H1 (cell line): ENCODE measurements around the gene JUP. TPM values are rescaled to one million over a fixed set of nuclear protein-coding genes. Genes with fewer than 3 reads are reported as not detected.

Experiments used
- CTCF ChIA-PET: fragments of 300-600 bp; sonication (Branson Sonifier 250); formaldehyde crosslinking; loops from one replicate; lab custom pipeline; 2021; ENCODE audit not compliant: partially characterized antibody; lab: Charles Lee
- POLR2A ChIA-PET: fragments of 300-600 bp; sonication (Branson Sonifier 250); formaldehyde crosslinking; loops from one replicate; lab custom pipeline; 2021; ENCODE audit warnings: inconsistent platforms; ENCODE audit not compliant: partially characterized antibody; lab: Charles Lee
- DNase-seq, 2 experiments: peaks; one replicate each; pipeline versions ENCODE4 v3.0.0 to v3.0.0-alpha.2; 2010 to 2022; ENCODE audit warnings: low spot score in 2 of 2, low read depth in 1 of 2, mixed read lengths in 1 of 2
- FAIRE-seq: peaks from 2 replicates; lab custom pipeline; 2011; peaks lifted over from hg19 to GRCh38; lab: Jason Lieb, UNC
- H2AFZ ChIP-seq: 2 replicates; pipeline ENCODE4 v1.8.1; 2012; ENCODE audit warnings: low read length, inconsistent platforms
- H2AK5ac ChIP-seq: 2 replicates; pipeline ENCODE4 v1.6.1; 2013; ENCODE audit warnings: low read depth, low read length
- H2BK120ac ChIP-seq: replicated peaks from 2 replicates; pipeline ENCODE3; 2013; ENCODE audit warnings: low read depth, low read length, inconsistent platforms
- H2BK12ac ChIP-seq: 2 replicates; pipeline ENCODE4 v1.6.1; 2013; ENCODE audit warnings: low read depth, low read length
- H2BK15ac ChIP-seq: 2 replicates; pipeline ENCODE4 v1.6.1; 2013; ENCODE audit warnings: low read length
- H2BK20ac ChIP-seq: 2 replicates; pipeline ENCODE4 v1.6.1; 2013; ENCODE audit warnings: low read length
- H2BK5ac ChIP-seq: 2 replicates; pipeline ENCODE4 v1.6.1; 2013; ENCODE audit warnings: low read depth, low read length
- H3K14ac ChIP-seq: 2 replicates; pipeline ENCODE4 v1.6.1; 2013; ENCODE audit warnings: inconsistent platforms; ENCODE audit not compliant: insufficient read length
- H3K18ac ChIP-seq: 2 replicates; pipeline ENCODE4 v1.6.1; 2013; ENCODE audit warnings: low read length; ENCODE audit errors: extremely low read depth
- H3K23ac ChIP-seq: 2 replicates; pipeline ENCODE4 v1.6.1; 2013; ENCODE audit warnings: inconsistent platforms; ENCODE audit not compliant: insufficient read length
- H3K23me2 ChIP-seq: 2 replicates; pipeline ENCODE4 v1.6.1; 2013; ENCODE audit warnings: low read depth, low read length
- H3K27ac ChIP-seq: 2 replicates; pipeline ENCODE4 v1.6.1; 2011; ENCODE audit warnings: low read depth, low read length, inconsistent platforms
- H3K27me3 ChIP-seq, 4 experiments: replicated peaks in 1 of 4; 1 replicate in 1 of 4; 2 replicates in 3 of 4; pipeline versions ENCODE4 v1.6.1 to v1.8.1; 2011 to 2013; ENCODE audit warnings: low read length in 3 of 4, mild to moderate bottlenecking in 3 of 4, inconsistent platforms in 2 of 4, mixed read lengths in 2 of 4, moderate library complexity in 1 of 4; ENCODE audit not compliant: control insufficient read depth in 3 of 4, insufficient read depth in 3 of 4; ENCODE audit errors: extremely low read depth in 1 of 4
- H3K36me3 ChIP-seq, 4 experiments: 2 replicates each; pipeline versions ENCODE4 v1.6.1 to v1.8.1; 2011 to 2013; ENCODE audit warnings: mild to moderate bottlenecking in 4 of 4, low read length in 3 of 4, moderate library complexity in 2 of 4, control low read depth in 1 of 4, inconsistent platforms in 1 of 4; ENCODE audit not compliant: insufficient read depth in 4 of 4, control insufficient read depth in 2 of 4
- H3K4ac ChIP-seq: replicated peaks from 2 replicates; pipeline ENCODE3; 2013; ENCODE audit warnings: low read length, low read depth, mixed read lengths, inconsistent platforms; ENCODE audit not compliant: insufficient read length
- H3K4me1 ChIP-seq, 4 experiments: replicated peaks in 1 of 4; 1 replicate in 1 of 4; 2 replicates in 3 of 4; pipeline versions ENCODE4 v1.6.1 to v1.8.1; 2011 to 2013; ENCODE audit warnings: low read length in 3 of 4, inconsistent platforms in 2 of 4, mixed read lengths in 1 of 4; ENCODE audit not compliant: insufficient read depth in 4 of 4, control insufficient read depth in 3 of 4
- H3K4me2 ChIP-seq, 2 experiments: 2 replicates each; pipeline versions ENCODE4 v1.6.1 to v1.8.1; 2011 to 2013; ENCODE audit warnings: low read depth in 2 of 2, low read length in 2 of 2, control low read depth in 1 of 2, inconsistent platforms in 1 of 2, mild to moderate bottlenecking in 1 of 2; ENCODE audit not compliant: insufficient read depth in 1 of 2
- H3K4me3 ChIP-seq, 4 experiments: fragments of 200-600, 300-600 bp in 1 of 4; sonication (generic), shearing (Covaris generic), sonication (Bioruptor Twin) in 1 of 4; 2 replicates each; pipeline versions ENCODE4 v1.5.1 to v1.8.1; 2011 to 2016; ENCODE audit warnings: low read length in 4 of 4, low read depth in 3 of 4, control low read depth in 2 of 4, inconsistent platforms in 2 of 4, mild to moderate bottlenecking in 2 of 4, mixed read lengths in 1 of 4, moderate library complexity in 1 of 4; ENCODE audit not compliant: insufficient read depth in 2 of 4; ENCODE audit errors: extremely low read depth in 1 of 4
- H3K56ac ChIP-seq: replicated peaks from 2 replicates; pipeline ENCODE3; 2013; ENCODE audit warnings: low read depth, mild to moderate bottlenecking, mixed read lengths, low read length, inconsistent platforms; ENCODE audit not compliant: insufficient read length
- H3K79me1 ChIP-seq: 2 replicates; pipeline ENCODE4 v1.6.1; 2013; ENCODE audit warnings: low read depth, low read length, control low read depth
- H3K79me2 ChIP-seq, 2 experiments: 2 replicates each; pipeline versions ENCODE4 v1.6.1 to v1.8.1; 2012 to 2013; ENCODE audit warnings: low read length in 2 of 2, mild to moderate bottlenecking in 2 of 2, inconsistent platforms in 1 of 2; ENCODE audit not compliant: insufficient read depth in 2 of 2, control insufficient read depth in 1 of 2
- H3K9ac ChIP-seq, 4 experiments: replicated peaks in 1 of 4; 1 replicate in 1 of 4; 2 replicates in 3 of 4; pipeline versions ENCODE4 v1.6.1 to v1.8.1; 2011 to 2013; ENCODE audit warnings: low read depth in 3 of 4, low read length in 3 of 4, control low read depth in 2 of 4, mild to moderate bottlenecking in 2 of 4, moderate library complexity in 2 of 4, inconsistent platforms in 1 of 4; ENCODE audit errors: extremely low read depth in 1 of 4
- H3K9me3 ChIP-seq, 2 experiments: 2 replicates each; pipeline versions ENCODE4 v1.6.1 to v1.8.1; 2012 to 2013; ENCODE audit warnings: mild to moderate bottlenecking in 2 of 2, moderate library complexity in 2 of 2, control low read depth in 1 of 2, inconsistent platforms in 1 of 2, low read depth in 1 of 2, low read length in 1 of 2, mixed read lengths in 1 of 2; ENCODE audit not compliant: insufficient read depth in 2 of 2
- H4K20me1 ChIP-seq, 2 experiments: replicated peaks in 1 of 2; 2 replicates each; pipeline versions ENCODE3 to v1.8.1; 2011 to 2013; ENCODE audit warnings: inconsistent platforms in 2 of 2, low read length in 2 of 2, mild to moderate bottlenecking in 1 of 2; ENCODE audit not compliant: insufficient read depth in 2 of 2, control insufficient read depth in 1 of 2
- H4K5ac ChIP-seq: 2 replicates; pipeline ENCODE4 v1.6.1; 2013; ENCODE audit warnings: low read length, low read depth, mixed read lengths, inconsistent platforms; ENCODE audit not compliant: insufficient read length
- H4K8ac ChIP-seq: 2 replicates; pipeline ENCODE4 v1.8.0; 2013; ENCODE audit warnings: mild to moderate bottlenecking, moderate library complexity, low read length, inconsistent platforms; ENCODE audit not compliant: insufficient read depth; ENCODE audit errors: extremely low read depth
- H4K91ac ChIP-seq: replicated peaks from 2 replicates; pipeline ENCODE3; 2013; ENCODE audit warnings: low read length, mixed read lengths, inconsistent platforms; ENCODE audit not compliant: insufficient read length
- CHD1 ChIP-seq: IDR thresholded peaks from 2 replicates; pipeline ENCODE4 v1.6.1; 2012; ENCODE audit warnings: low read depth, low read length, improper control_type of control experiment
- GTF2F1 ChIP-seq: IDR thresholded peaks from 2 replicates; pipeline ENCODE4 v1.6.1; 2012; ENCODE audit warnings: low read depth, low read length, improper control_type of control experiment, borderline replicate concordance
- KDM1A ChIP-seq: fragments of 200-600, 300-600 bp; sonication (generic); IDR thresholded peaks from 2 replicates; pipeline ENCODE4 v1.7.1; 2016; ENCODE audit warnings: mild to moderate bottlenecking, low read length, borderline replicate concordance
- KDM5A ChIP-seq: fragments of 200-600 bp; IDR thresholded peaks from 2 replicates; pipeline ENCODE4 v1.7.1; 2012; ENCODE audit warnings: mild to moderate bottlenecking, low read length, inconsistent platforms, mixed read lengths
- MAFK ChIP-seq: IDR thresholded peaks from 2 replicates; pipeline ENCODE4 v1.6.1; 2012; ENCODE audit warnings: low read depth, mild to moderate bottlenecking, improper control_type of control experiment, low read length
- SIN3A ChIP-seq, 2 experiments: IDR thresholded peaks in 1 of 2; conservative IDR thresholded peaks in 1 of 2; 2 replicates each; pipeline ENCODE4 v1.6.1; 2011 to 2012; ENCODE audit warnings: low read length in 2 of 2, improper control_type of control experiment in 1 of 2, low read depth in 1 of 2, mild to moderate bottlenecking in 1 of 2
- TCF12 ChIP-seq: IDR thresholded peaks from 2 replicates; pipeline ENCODE4 v1.6.1; 2011; ENCODE audit warnings: low read depth, mild to moderate bottlenecking, low read length
- YY1 ChIP-seq: IDR thresholded peaks from 2 replicates; pipeline ENCODE4 v1.6.1; 2011; ENCODE audit warnings: low read depth, mild to moderate bottlenecking, low read length
- WGBS, 2 experiments: shearing (Covaris generic) in 1 of 2; methylation state at CpG; one replicate each; pipeline versions ENCODE4 v1.1.6 to v1.1.7; 2013 to 2015; ENCODE audit warnings: low lambda C conversion rate in 2 of 2, mixed read lengths in 2 of 2, inconsistent platforms in 1 of 2, low coverage in 1 of 2, missing lambda C conversion rate in 1 of 2; ENCODE audit not compliant: insufficient replicate concordance in 2 of 2, insufficient coverage in 1 of 2, insufficient read length in 1 of 2; ENCODE audit errors: extremely low coverage in 1 of 2, missing lambda C conversion rate in 1 of 2; 5-methylcytosine and 5-hydroxymethylcytosine counted together
- polyA plus RNA-seq, 7 experiments: library from polyadenylated mRNA; depleted of rRNA in 3 of 7; stranded (reverse) in 5 of 7; unstranded in 2 of 7; fragments of >200 nt in 5 of 7; fragments of 200-250 nt in 2 of 7; gene quantifications; 1 replicate in 5 of 7; 2 replicates in 1 of 7; 4 replicates in 1 of 7; pipeline versions ENCODE4 v1.2.1 to v1.2.3, GENCODE V29; 2011 to 2013; ENCODE audit warnings: missing spikeins in 2 of 7, mixed read lengths in 2 of 7
- total RNA-seq: library from RNA; stranded (reverse); fragmentation: NEBNext Ultra II Directional; extraction: Animal tissue kit (Norgen Biotek cat#: 25700); gene quantifications from 2 replicates; pipeline ENCODE4 v1.2.1, GENCODE V29; 2021

The JUP gene
- total and polyA plus RNA-seq, 2 of the 8 experiments (the other 6 are each of a cell fraction or from before 2014, with no cell fraction given) = 62.8 to 102 TPM

DNA sequence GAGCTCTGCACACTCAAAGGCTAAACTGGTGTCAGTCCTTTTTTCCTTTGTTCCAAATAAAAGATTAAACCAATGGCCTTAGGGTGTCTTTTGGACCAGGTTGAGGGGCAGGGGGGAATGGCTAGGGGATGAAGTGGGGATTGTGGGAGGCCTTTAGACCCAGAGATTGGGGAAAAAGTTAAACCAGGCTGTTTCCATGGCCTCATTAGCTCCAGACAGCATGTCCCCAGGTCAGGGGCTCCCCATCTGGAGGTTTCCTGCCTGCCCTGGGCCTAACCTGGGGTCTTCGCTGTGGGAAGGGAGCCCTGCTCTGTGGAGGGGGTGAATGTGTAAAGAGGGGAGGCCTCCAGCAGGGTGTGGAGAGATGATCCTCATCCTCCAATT, 36.6 kb upstream of the JUP start:
- Histone ChIP-seq H2BK20ac (no peak overlapping the region), H3K27me3 (no peaks in the 10 kb centered on the region), H3K4me2 (no peak overlapping the region), H3K36me3 (peaks cover 9 to 51% (median 12%) of the 10 kb centered on the region in 4 experiments; a peak in 7 of 8 replicates), H3K56ac (no peak overlapping the region), H3K27ac (no peak overlapping the region), H2BK15ac (no peak overlapping the region), H2AK5ac (no peak overlapping the region), H2BK120ac (no peak overlapping the region), H2BK12ac (no peak overlapping the region), H3K4me1 (peaks cover 0 to 18% (median 12%) of the 10 kb centered on the region in 4 experiments; a peak in 6 of 7 replicates), H3K79me2 (no peaks in the 10 kb centered on the region), H3K4me3 (no peak overlapping the region), H4K91ac (no peak overlapping the region), H4K20me1 (peaks cover 1 to 6% of the 10 kb centered on the region in 2 experiments), H3K9me3 (no peaks in the 10 kb centered on the region), H4K8ac (no peak overlapping the region), H3K79me1 (peaks cover 2% of the 10 kb centered on the region; the same call in 1 of the 2 replicates), H3K14ac (no peak overlapping the region), H2AFZ (no peak overlapping the region), H3K23ac (no peak overlapping the region), H2BK5ac (no peak overlapping the region), H3K9ac (no peak overlapping the region), H3K4ac (no peak overlapping the region), H4K5ac (no peak overlapping the region), H3K23me2 (no peaks in the 10 kb centered on the region; the same call in 1 of the 2 replicates), H3K18ac (no peak overlapping the region)
- FAIRE-seq (no peak), DNase-seq (no peak)
- TF ChIP-seq MAFK (no peak), TCF12 (no peak), KDM1A (no peak), GTF2F1 (no peak), CHD1 (no peak), SIN3A (conservative IDR thresholded peaks at IDR 0.05 in 1 of 2, IDR thresholded peaks at IDR 0.05 in 1 of 2; ENCODE audit: low read depth in 1 of 2, low read length in 2 of 2) (no peak), KDM5A (no peak), YY1 (no peak)
- 95% methylated on average over 1 of the region's 1 CpG; no CpG with 5 or more reads in 1 of the 2 experiments for WGBS, 2 experiments
- ChIA-PET POLR2A (interaction anchor here (0.9 to 5.6 kb wide), 9 partner anchors 9 to 96 kb away, joined by 3 to 40 read pairs (median 5); partner anchors contain the start of genes ACLY, FKBP10, HAP1 and P3H4), CTCF (interaction anchor here (0.7 to 4.1 kb wide), 4 partner anchors 11 to 37 kb away, joined by 3 to 16 read pairs (median 5); partner anchors contain the start of genes FKBP10, JUP and P3H4)
